H9 (cell line): ENCODE measurements around the gene ANKRD13B. TPM values are rescaled to one million over a fixed set of nuclear protein-coding genes. Genes with fewer than 3 reads are reported as not detected.

Experiments
- DNase-seq: peaks from one replicate; pipeline ENCODE4 v3.0.0-alpha.2; 2017
- H2AFZ ChIP-seq: one replicate; pipeline ENCODE4 v1.6.1; 2013; ENCODE audit warnings: mild to moderate bottlenecking, low read length, control low read depth, moderate library complexity
- H2AK5ac ChIP-seq: 2 replicates; pipeline ENCODE4 v1.6.1; 2013; ENCODE audit warnings: low read length, control low read depth, mixed read lengths; ENCODE audit not compliant: insufficient read length
- H2BK120ac ChIP-seq: one replicate; pipeline ENCODE4 v1.6.1; 2013; ENCODE audit warnings: low read depth, mild to moderate bottlenecking, low read length, control low read depth, inconsistent platforms; ENCODE audit not compliant: poor library complexity, severe bottlenecking
- H2BK12ac ChIP-seq: 2 replicates; pipeline ENCODE4 v1.6.1; 2013; ENCODE audit warnings: low read length, control low read depth, mixed read lengths, low read depth; ENCODE audit not compliant: insufficient read length
- H2BK15ac ChIP-seq: 2 replicates; pipeline ENCODE4 v1.6.1; 2013; ENCODE audit warnings: low read depth, low read length, control low read depth
- H2BK20ac ChIP-seq: one replicate; pipeline ENCODE4 v1.6.1; 2013; ENCODE audit warnings: low read depth, mild to moderate bottlenecking, low read length, control low read depth, inconsistent platforms; ENCODE audit not compliant: poor library complexity, severe bottlenecking
- H2BK5ac ChIP-seq: 2 replicates; pipeline ENCODE4 v1.6.1; 2013; ENCODE audit warnings: low read length, control low read depth, mixed read lengths; ENCODE audit not compliant: insufficient read length
- H3K14ac ChIP-seq: 2 replicates; pipeline ENCODE4 v1.6.1; 2013; ENCODE audit warnings: low read length, control low read depth; ENCODE audit not compliant: insufficient read depth
- H3K18ac ChIP-seq: 2 replicates; pipeline ENCODE4 v1.6.1; 2013; ENCODE audit warnings: low read depth, mild to moderate bottlenecking, mixed read lengths, low read length, control low read depth; ENCODE audit not compliant: insufficient read length
- H3K23ac ChIP-seq: 2 replicates; pipeline ENCODE4 v1.6.1; 2013; ENCODE audit warnings: low read length, control low read depth, mixed read lengths, low read depth; ENCODE audit not compliant: insufficient read length
- H3K23me2 ChIP-seq: 2 replicates; pipeline ENCODE4 v1.6.1; 2013; ENCODE audit warnings: low read depth, mild to moderate bottlenecking, mixed read lengths, low read length, control low read depth; ENCODE audit not compliant: insufficient read length, poor library complexity, severe bottlenecking
- H3K27ac ChIP-seq: 2 replicates; pipeline ENCODE4 v1.5.1; 2013; ENCODE audit warnings: low read length, control low read depth, mixed read lengths, low read depth; ENCODE audit not compliant: insufficient read length
- H3K27me3 ChIP-seq: 2 replicates; pipeline ENCODE4 v1.6.1; 2013; ENCODE audit warnings: low read length, control low read depth, inconsistent platforms; ENCODE audit not compliant: insufficient read depth
- H3K4ac ChIP-seq: 2 replicates; pipeline ENCODE4 v1.6.1; 2013; ENCODE audit warnings: low read depth, mild to moderate bottlenecking, control low read depth, inconsistent platforms, low read length, moderate library complexity
- H3K4me1 ChIP-seq: 2 replicates; pipeline ENCODE4 v1.6.1; 2013; ENCODE audit warnings: low read length, control low read depth, inconsistent platforms; ENCODE audit not compliant: insufficient read depth
- H3K4me2 ChIP-seq: 2 replicates; pipeline ENCODE4 v1.6.1; 2013; ENCODE audit warnings: low read length, control low read depth, mixed read lengths; ENCODE audit not compliant: insufficient read length, insufficient read depth
- H3K56ac ChIP-seq: 2 replicates; pipeline ENCODE4 v1.6.1; 2013; ENCODE audit warnings: low read depth, mild to moderate bottlenecking, mixed read lengths, low read length, control low read depth; ENCODE audit not compliant: insufficient read length
- H3K79me1 ChIP-seq: 2 replicates; pipeline ENCODE4 v1.6.1; 2013; ENCODE audit warnings: low read depth, mild to moderate bottlenecking, moderate library complexity, low read length, control low read depth, inconsistent platforms; ENCODE audit not compliant: insufficient read depth, poor library complexity, severe bottlenecking
- H3K79me2 ChIP-seq: 2 replicates; pipeline ENCODE4 v1.6.1; 2013; ENCODE audit warnings: low read length, control low read depth, inconsistent platforms; ENCODE audit not compliant: insufficient read depth
- H3K9ac ChIP-seq: 2 replicates; pipeline ENCODE4 v1.6.1; 2013; ENCODE audit warnings: low read length, control low read depth, mixed read lengths; ENCODE audit not compliant: insufficient read length; ENCODE audit errors: extremely low read depth
- H3K9me3 ChIP-seq: one replicate; pipeline ENCODE4 v1.6.1; 2013; ENCODE audit warnings: low read depth, low read length, inconsistent platforms; ENCODE audit not compliant: control insufficient read depth
- H3T11ph ChIP-seq: one replicate; pipeline ENCODE4 v1.6.1; 2013; ENCODE audit warnings: mild to moderate bottlenecking, low read length, control low read depth, inconsistent platforms
- H4K20me1 ChIP-seq: one replicate; pipeline ENCODE4 v1.6.1; 2013; ENCODE audit not compliant: control insufficient read depth, insufficient read length, insufficient read depth
- H4K5ac ChIP-seq: 2 replicates; pipeline ENCODE4 v1.6.1; 2013; ENCODE audit warnings: low read depth, mild to moderate bottlenecking, mixed read lengths, low read length, control low read depth; ENCODE audit not compliant: insufficient read length
- H4K8ac ChIP-seq: replicated peaks from 2 replicates; pipeline ENCODE4 v1.6.1; 2013; ENCODE audit warnings: low read length, control low read depth, mixed read lengths, low read depth; ENCODE audit not compliant: insufficient read length
- H4K91ac ChIP-seq: 2 replicates; pipeline ENCODE4 v1.6.1; 2013; ENCODE audit warnings: low read depth, mild to moderate bottlenecking, moderate library complexity, mixed read lengths, low read length, control low read depth; ENCODE audit not compliant: insufficient read length
- H3K27ac Mint-ChIP-seq, 3 experiments: 2 replicates in 2 of 3; 3 replicates in 1 of 3; pipeline ENCODE4 v1.8.0; 2020 to 2021; ENCODE audit warnings: mixed read lengths in 3 of 3, mild to moderate bottlenecking in 1 of 3, moderate library complexity in 1 of 3
- H3K27me3 Mint-ChIP-seq: 2 replicates; pipeline ENCODE4 v1.8.0; 2021; ENCODE audit warnings: low read depth, mild to moderate bottlenecking, moderate library complexity, mixed read lengths
- H3K36me3 Mint-ChIP-seq, 3 experiments: 2 replicates in 2 of 3; 3 replicates in 1 of 3; pipeline ENCODE4 v1.8.0; 2020 to 2021; ENCODE audit warnings: low read depth in 3 of 3, mixed read lengths in 3 of 3; ENCODE audit not compliant: insufficient read depth in 1 of 3
- H3K4me1 Mint-ChIP-seq, 2 experiments: 2 replicates each; pipeline ENCODE4 v1.8.0; 2020; ENCODE audit warnings: mixed read lengths in 2 of 2
- H3K4me3 Mint-ChIP-seq, 2 experiments: 2 replicates in 1 of 2; 3 replicates in 1 of 2; pipeline ENCODE4 v1.8.0; 2020 to 2021; ENCODE audit warnings: mild to moderate bottlenecking in 2 of 2, mixed read lengths in 2 of 2, moderate library complexity in 1 of 2
- H3K9me3 Mint-ChIP-seq, 2 experiments: 2 replicates in 1 of 2; 3 replicates in 1 of 2; pipeline ENCODE4 v1.8.0; 2020; ENCODE audit warnings: mild to moderate bottlenecking in 2 of 2, mixed read lengths in 2 of 2, moderate library complexity in 1 of 2
- CTCF ChIP-seq: fragments of 200-600 bp; sonication (generic); conservative IDR thresholded peaks from 3 replicates; pipeline ENCODE4 v1.8.0; 2021; ENCODE audit warnings: antibody characterized with exemption, mild to moderate bottlenecking
- WGBS: extraction: QIAGEN DNeasy Blood & Tissue Kit; methylation state at CpG from one replicate; pipeline ENCODE4 v1.1.7; 2013; ENCODE audit warnings: missing lambda C conversion rate, low lambda C conversion rate, mixed read lengths; ENCODE audit not compliant: insufficient read length; ENCODE audit errors: extremely low coverage; 5-methylcytosine and 5-hydroxymethylcytosine counted together
- total RNA-seq: library from RNA; stranded (reverse); gene quantifications from 2 replicates; pipeline ENCODE4 v1.2.1, GENCODE V29; 2021

ANKRD13B gene
- total RNA-seq, 1 experiment from 2014 or later, result 24.2 TPM

DNA sequence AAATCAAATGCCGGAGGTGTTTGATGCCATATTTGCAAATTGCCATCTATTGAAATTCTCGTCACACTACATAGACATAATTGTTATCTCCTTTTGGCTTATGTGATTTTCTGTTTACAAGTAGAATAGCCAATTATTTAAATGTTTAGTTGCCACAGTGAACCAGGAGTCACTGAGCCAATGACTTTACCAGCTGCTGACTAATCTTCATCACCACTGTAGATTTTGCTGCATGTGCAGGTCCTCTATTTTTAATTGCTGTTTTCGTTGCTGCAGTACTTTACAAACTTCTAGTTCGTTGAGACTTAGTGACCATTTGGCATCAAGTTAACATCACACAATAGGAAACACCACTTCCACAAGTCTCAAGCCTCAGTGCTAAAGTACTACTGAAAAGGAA is 48.9 kb upstream of the ANKRD13B start:
- no peak for TF ChIP-seq CTCF
- Mint-ChIP-seq H3K27me3 (no peaks in the 10 kb centered on the region; the same call in 1 of the 2 replicates), H3K36me3 (peaks cover 6 to 50% (median 29%) of the 10 kb centered on the region in 3 experiments; a peak in 6 of 7 replicates), H3K27ac (0 out of 7 replicates have a peak overlapping the region, but pooled peaks of 1 of the 3 experiments have one; percentile 32), H3K4me1 (no peaks in the 10 kb centered on the region), H3K4me3 (no peak overlapping the region), H3K9me3 (no peaks in the 10 kb centered on the region)
- Histone ChIP-seq H2BK15ac (no peak overlapping the region), H3K23ac (no peak overlapping the region), H2BK12ac (no peak overlapping the region), H2BK5ac (no peak overlapping the region), H2BK20ac (no peak overlapping the region), H3K27me3 (no peaks in the 10 kb centered on the region), H3K9ac (no peak overlapping the region), H3K4me2 (no peak overlapping the region), H3K23me2 (no peaks in the 10 kb centered on the region), H3K14ac (no peak overlapping the region), H2AK5ac (no peak overlapping the region), H3T11ph (no peak overlapping the region), H3K79me2 (no peaks in the 10 kb centered on the region), H3K56ac (no peak overlapping the region), H3K79me1 (no peaks in the 10 kb centered on the region), H4K8ac (no peak overlapping the region), H4K91ac (no peak overlapping the region), H4K20me1 (no peaks in the 10 kb centered on the region), H4K5ac (no peak overlapping the region), H3K18ac (no peak overlapping the region), H3K27ac (no peak overlapping the region), H3K4me1 (no peaks in the 10 kb centered on the region; the same call in 1 of the 2 replicates), H2AFZ (no peak overlapping the region), H3K9me3 (no peaks in the 10 kb centered on the region), H3K4ac (no peak overlapping the region), H2BK120ac (no peak overlapping the region)
- DNase-seq, result no peak
- WGBS, result no CpG with 5 or more reads among the region's 4 CpGs
